Psoas muscle (tissue), 8 donors: ENCODE results near the gene SORCS3. TPM values are rescaled to one million over a fixed set of nuclear protein-coding genes. Genes with fewer than 3 reads are reported as not detected.

Source experiments
- ATAC-seq, 4 donors: fragments of 200-7000 bp; cut with Tn5 transposase; one replicate each; pipeline ENCODE4 v1.9.1; 2020; ENCODE audit warnings: moderate library complexity in 3 of 4, mild to moderate bottlenecking in 2 of 4
- DNase-seq, 2 donors: peaks; one replicate each; pipeline ENCODE4 v3.0.0-alpha.2; 2020
- H3K27ac ChIP-seq: fragments of 200-600 bp; one replicate; pipeline ENCODE4 v1.8.0; 2022
- H3K27me3 ChIP-seq, 3 donors: fragments of 200-600 bp in 1 of 3; one replicate each; pipeline versions ENCODE4 v1.6.1 to v1.8.0; 2013 to 2022; ENCODE audit warnings: low read length in 2 of 3, mild to moderate bottlenecking in 2 of 3, moderate library complexity in 1 of 3; ENCODE audit not compliant: insufficient read depth in 3 of 3
- H3K36me3 ChIP-seq, 2 donors: fragments of 200-600 bp in 1 of 2; one replicate each; pipeline versions ENCODE4 v1.6.1 to v1.8.0; 2013 to 2022; ENCODE audit warnings: low read depth in 1 of 2, mild to moderate bottlenecking in 1 of 2, moderate library complexity in 1 of 2; ENCODE audit not compliant: insufficient read depth in 1 of 2
- H3K4me1 ChIP-seq: fragments of 200-600 bp; one replicate; pipeline ENCODE4 v1.8.0; 2022
- H3K4me3 ChIP-seq: fragments of 200-600 bp; one replicate; pipeline ENCODE4 v1.8.0; 2022; ENCODE audit warnings: mild to moderate bottlenecking
- H3K9me3 ChIP-seq: fragments of 200-600 bp; one replicate; pipeline ENCODE4 v1.8.0; 2022
- WGBS, 3 donors: extraction: QIAGEN DNeasy Blood & Tissue Kit; methylation state at CpG; one replicate each; pipeline versions ENCODE4 v1.1.6 to v1.1.7; 2013; 5-methylcytosine and 5-hydroxymethylcytosine counted together
- intact Hi-C, 2 donors: fragments of 100-400 bp; cut with DNase I; formaldehyde crosslinking; loops; one replicate each; pipeline versions ENCODE4 v1.11.0 to v1.14.2; 2022
- polyA plus RNA-seq, 3 donors: library from polyadenylated mRNA; stranded (reverse); fragments of 200-250 nt; gene quantifications; one replicate each; pipeline ENCODE4 v1.2.3, GENCODE V29; 2013
- total RNA-seq, 4 donors: library from RNA; stranded (reverse); fragmentation: NEBNext Ultra II Directional in 2 of 4; extraction: Animal tissue kit (Norgen Biotek cat#: 25700) in 2 of 4; gene quantifications; one replicate each; pipeline versions ENCODE4 v1.2.1 to v1.2.4, GENCODE V29; 2021 to 2023
- TF ChIP-seq, protein P1 (sequence below): fragments of 200-600 bp; IDR thresholded peaks from one replicate; pipeline ENCODE4 v1.8.0; 2022; ENCODE audit warnings: antibody characterized with exemption
- donor health status: healthy with polysubstance abuse.
- donor health status: DM: no; HTN: no; CAD: no; lungs with moderate emphysema.
- donor health status: Bipolar disorder and iron deficiency.
- donor health status: healthy.
- donor health status: DM: yes; HTN: yes; CAD: no.
- donor health status: DM: no; HTN: no; CAD: no.
- donor health status: DM: no; HTN: no; CAD: no.
- donor health status: DM: yes; HTN: yes; CAD: no.

The SORCS3 gene
- total and polyA plus RNA-seq, 7 donors, result 0.01 TPM; not detected in 6

DNA sequence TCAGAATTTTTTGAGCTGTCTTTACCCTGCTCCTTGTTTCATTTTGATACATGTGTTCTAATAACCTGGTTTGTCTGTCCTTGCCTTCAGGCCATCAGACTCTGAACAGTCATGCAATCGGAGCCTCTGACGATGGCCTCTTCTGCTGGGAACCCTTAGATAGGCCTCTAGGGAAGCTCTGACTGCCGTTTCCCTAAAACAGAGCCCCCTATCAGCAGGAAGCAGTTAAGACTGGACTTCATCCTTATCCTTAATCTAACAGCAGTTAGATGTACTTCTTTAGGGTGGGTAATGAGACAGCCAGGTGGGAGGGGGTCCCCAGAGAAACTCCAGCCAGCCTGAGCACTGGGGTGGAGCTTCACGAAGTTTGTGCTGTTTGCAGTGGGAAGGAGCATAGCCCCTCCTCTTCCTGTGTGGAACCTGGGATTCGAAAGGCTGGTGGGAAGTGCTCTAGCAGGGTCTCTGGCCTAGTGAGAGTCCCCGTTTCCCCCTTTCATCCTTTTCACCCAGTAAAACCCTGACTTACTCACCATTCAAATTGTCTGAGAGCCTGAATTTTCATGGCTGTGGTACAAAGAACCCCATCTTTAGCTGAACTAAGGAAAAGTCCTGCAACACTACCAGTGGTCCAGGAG lies 28.4 kb upstream of the SORCS3 start:
- Histone ChIP-seq H3K27me3 (peaks cover 0 to 3% (median 0%) of the 10 kb centered on the region in 3 donors), H3K36me3 (no peaks in the 10 kb centered on the region), H3K4me3 (no peak overlapping the region), H3K4me1 (no peaks in the 10 kb centered on the region), H3K27ac (no peak overlapping the region), H3K9me3 (no peaks in the 10 kb centered on the region)
- ATAC-seq, result no peak
- TF ChIP-seq, protein P1, sequence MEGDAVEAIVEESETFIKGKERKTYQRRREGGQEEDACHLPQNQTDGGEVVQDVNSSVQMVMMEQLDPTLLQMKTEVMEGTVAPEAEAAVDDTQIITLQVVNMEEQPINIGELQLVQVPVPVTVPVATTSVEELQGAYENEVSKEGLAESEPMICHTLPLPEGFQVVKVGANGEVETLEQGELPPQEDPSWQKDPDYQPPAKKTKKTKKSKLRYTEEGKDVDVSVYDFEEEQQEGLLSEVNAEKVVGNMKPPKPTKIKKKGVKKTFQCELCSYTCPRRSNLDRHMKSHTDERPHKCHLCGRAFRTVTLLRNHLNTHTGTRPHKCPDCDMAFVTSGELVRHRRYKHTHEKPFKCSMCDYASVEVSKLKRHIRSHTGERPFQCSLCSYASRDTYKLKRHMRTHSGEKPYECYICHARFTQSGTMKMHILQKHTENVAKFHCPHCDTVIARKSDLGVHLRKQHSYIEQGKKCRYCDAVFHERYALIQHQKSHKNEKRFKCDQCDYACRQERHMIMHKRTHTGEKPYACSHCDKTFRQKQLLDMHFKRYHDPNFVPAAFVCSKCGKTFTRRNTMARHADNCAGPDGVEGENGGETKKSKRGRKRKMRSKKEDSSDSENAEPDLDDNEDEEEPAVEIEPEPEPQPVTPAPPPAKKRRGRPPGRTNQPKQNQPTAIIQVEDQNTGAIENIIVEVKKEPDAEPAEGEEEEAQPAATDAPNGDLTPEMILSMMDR, result no peak
- intact Hi-C loops, result no loop called here
- no peak for DNase-seq
- WGBS, 3 donors, result 37 to 42% (median 39%) methylated on average over 6 of the region's 6 CpGs

DNA sequence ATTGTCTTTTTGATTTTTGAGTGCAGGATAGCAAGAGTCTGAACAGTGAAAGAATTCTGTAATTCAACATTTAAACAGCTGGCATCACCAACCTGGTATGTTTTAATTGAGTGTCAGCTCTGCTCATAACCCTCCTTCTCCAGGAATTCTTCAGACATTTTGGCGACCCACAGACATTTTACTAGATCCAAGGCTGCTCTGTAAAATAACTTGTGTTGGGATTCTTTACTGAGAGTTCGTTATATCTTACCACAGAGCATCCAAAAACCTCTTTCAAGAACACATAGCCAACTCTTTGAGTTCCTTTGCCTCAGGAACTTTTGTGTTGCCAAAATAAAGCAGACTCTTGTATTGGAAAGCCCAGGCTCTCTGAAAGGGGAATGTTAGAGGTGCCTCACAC lies 27.7 kb upstream of the SORCS3 start:
- intact Hi-C loops, result no loop called here
- H3K27ac ChIP-seq, result no peak overlapping the region
- no peaks in the 10 kb centered on the region for H3K4me1 ChIP-seq
- TF ChIP-seq, protein P1, result no peak
- H3K4me3 ChIP-seq, result no peak overlapping the region
- no peak for DNase-seq
- peaks cover 0 to 3% (median 0%) of the 10 kb centered on the region in 3 donors for H3K27me3 ChIP-seq
- H3K9me3 ChIP-seq, result no peaks in the 10 kb centered on the region
- 82 to 88% (median 88%) methylated on average over 2 of the region's 2 CpGs for WGBS, 3 donors
- ATAC-seq, result no peak
- no peaks in the 10 kb centered on the region for H3K36me3 ChIP-seq

DNA sequence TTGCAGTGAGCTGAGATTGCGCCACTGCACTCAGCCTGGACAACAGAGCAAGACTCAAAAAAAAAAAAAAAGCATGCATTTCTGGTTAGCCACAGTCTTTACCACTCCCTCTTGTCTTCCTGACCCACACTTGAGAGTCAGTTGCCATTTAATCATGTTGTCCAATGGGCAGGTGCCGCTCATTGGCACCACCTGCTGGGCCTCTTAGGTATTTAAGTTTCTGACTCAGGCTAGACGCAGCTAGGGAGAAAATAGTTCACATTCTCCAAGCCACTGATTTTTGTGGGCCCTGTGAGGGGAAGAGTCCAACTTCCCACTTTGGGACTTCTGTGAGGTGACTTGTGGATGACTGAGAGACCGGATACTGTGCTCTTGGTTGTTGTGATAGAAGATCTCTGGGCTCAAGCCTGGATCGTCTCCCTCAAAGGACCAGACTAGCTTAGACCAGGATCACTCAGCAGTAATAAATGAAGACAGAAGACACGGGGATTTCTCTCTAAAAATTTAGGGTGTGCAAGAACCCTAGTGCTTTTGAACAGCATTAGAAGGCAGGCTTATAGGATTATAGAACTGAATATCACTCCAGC lies 26.8 kb upstream of the SORCS3 start:
- TF ChIP-seq, protein P1, result peak; percentile 20
- H3K27ac ChIP-seq, result no peak overlapping the region
- H3K4me3 ChIP-seq, result no peak overlapping the region
- DNase-seq (no peak), ATAC-seq (no peak)
- no peaks in the 10 kb centered on the region for H3K4me1 ChIP-seq
- H3K27me3 ChIP-seq, result peaks cover 0 to 3% (median 0%) of the 10 kb centered on the region in 3 donors
- WGBS, 3 donors, result 77 to 82% (median 78%) methylated on average over 6 of the region's 6 CpGs
- intact Hi-C loops, result no loop called here
- no peaks in the 10 kb centered on the region for H3K36me3 ChIP-seq
- H3K9me3 ChIP-seq, result no peaks in the 10 kb centered on the region

DNA sequence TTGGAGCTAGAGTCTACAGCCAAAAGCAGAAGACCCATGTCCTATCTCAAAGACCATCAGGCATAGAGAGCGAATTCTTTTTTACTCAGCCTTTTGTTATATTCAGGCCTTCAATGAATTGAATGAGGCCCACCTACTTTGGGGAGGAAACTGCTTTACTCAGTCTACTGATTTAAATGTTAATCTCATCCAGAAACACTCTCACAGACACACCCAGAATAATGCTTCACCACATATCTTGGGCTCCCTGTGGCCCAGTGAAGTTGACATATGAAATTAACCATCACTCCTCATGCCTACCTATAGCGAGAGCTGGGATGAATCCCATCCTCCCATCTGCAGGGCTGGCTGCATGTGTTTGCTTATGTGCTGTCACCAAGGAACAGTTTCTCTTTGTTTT lies 26.0 kb upstream of the SORCS3 start:
- TF ChIP-seq, protein P1, result no peak
- peaks cover 0 to 3% (median 0%) of the 10 kb centered on the region in 3 donors for H3K27me3 ChIP-seq
- ATAC-seq, result no peak
- intact Hi-C loops, result no loop called here
- no peaks in the 10 kb centered on the region for H3K4me1 ChIP-seq
- 90 to 93% (median 91%) methylated on average over 2 of the region's 2 CpGs for WGBS, 3 donors
- H3K9me3 ChIP-seq, result no peaks in the 10 kb centered on the region
- H3K4me3 ChIP-seq, result no peak overlapping the region
- H3K27ac ChIP-seq, result no peak overlapping the region
- no peaks in the 10 kb centered on the region for H3K36me3 ChIP-seq
- no peak for DNase-seq
